Heart left ventricle (tissue), 13 donors: ENCODE data around the gene GREB1.

Source experiments
- CTCF ChIP-seq, 12 donors: fragments of 200-600 bp; sonication (generic) in 4 of 12; IDR thresholded peaks; one replicate each; pipeline versions ENCODE4 v1.5.0 to v1.8.0; 2018 to 2022; ENCODE audit warnings: antibody characterized with exemption in 12 of 12, mild to moderate bottlenecking in 5 of 12
- POLR2A ChIP-seq, 2 donors: fragments of 450-650 bp; IDR thresholded peaks; one replicate each; pipeline ENCODE4 v1.6.1; 2017; ENCODE audit warnings: antibody characterized with exemption in 2 of 2, mild to moderate bottlenecking in 2 of 2, moderate library complexity in 2 of 2
- donor health status: ischemic (EF 13 %, LVEDD 7.1; RV severe dilation, severe dysfunction).
- donor health status: DM: no; HTN: yes; CAD: no.
- donor health status: DM: no; HTN: no; CAD: no.
- donor health status: ischemic (EF 25% LVEDD 6.9; RV normal size, moderate dysfunction).
- donor health status: ischemic (EF 25% LVEDD 5.7; RV mildly dilated, moderate dysfunction).
- donor health status: ischemic (EF 35%, LVEDD 5.7; RV mildly dilated, moderate dysfunction).
- donor health status: nonischemic (EF 11% LVEDD 7.7; RV severe dilation, severe dysfunction).
- donor health status: DM: yes; HTN: yes; CAD: no.
- donor health status: PGD.
- donor health status: ischemic (EF 29% LVEDD 5.4; RV normal size, mild dysfunction).
- donor health status: nonischemic (EF 23%, LVEDD 6.1; RV moderate dilation, normal function).

- TF ChIP-seq CTCF (IDR thresholded peaks at IDR 0.05) (no peak), POLR2A (IDR thresholded peaks at IDR 0.05) (no peak)
These were observed 128.1 kb downstream of the GREB1 start for GRCh38 chr2:11661891-11662435.
